IMR-90 (cell line): ENCODE measurements around the gene ZYX. TPM values are rescaled to one million over a fixed set of nuclear protein-coding genes. Genes with fewer than 3 reads are reported as not detected.
A peak's percentile ranks its signal among the peaks of the same experiment; 100 is the strongest.

Experiments
- ATAC-seq: fragments of 200-7000 bp; cut with Tn5 transposase; 2 replicates; pipeline ENCODE4 v1.9.1; 2020; ENCODE audit warnings: low read depth, mild to moderate bottlenecking, moderate library complexity
- BruUV-seq: library from RNA; stranded (reverse); fragments of 400-500 nt; replicated peaks from 2 replicates; lab custom pipeline; 2021; lab: Mats Ljungman, UMichigan
- CTCF ChIA-PET: fragments of 300-600 bp; formaldehyde crosslinking; extraction: SDS; loops from one replicate; lab custom pipeline; 2021; ENCODE audit warnings: antibody characterized with exemption; lab: Yijun Ruan, JAX
- POLR2A ChIA-PET: fragments of 300-600 bp; sonication (Branson Sonifier 250); formaldehyde crosslinking; loops from one replicate; lab custom pipeline; 2022; ENCODE audit warnings: antibody characterized with exemption; ENCODE audit not compliant: unreplicated experiment; lab: Charles Lee
- DNase-seq: peaks from one replicate; pipeline ENCODE4 v3.0.0; 2013
- H2AFZ ChIP-seq: replicated peaks from 2 replicates; pipeline ENCODE3; 2013; ENCODE audit warnings: low read length, mild to moderate bottlenecking; ENCODE audit not compliant: poor library complexity
- H2AK5ac ChIP-seq: 2 replicates; pipeline ENCODE4 v1.6.1; 2013; ENCODE audit warnings: low read depth, low read length, inconsistent platforms
- H2AK9ac ChIP-seq: replicated peaks from 2 replicates; pipeline ENCODE3; 2013; ENCODE audit warnings: mild to moderate bottlenecking, low read depth, low read length, moderate library complexity; ENCODE audit not compliant: poor library complexity
- H2BK120ac ChIP-seq: 2 replicates; pipeline ENCODE4 v1.6.1; 2013; ENCODE audit warnings: low read depth, low read length, inconsistent platforms
- H2BK15ac ChIP-seq: 3 replicates; pipeline ENCODE4 v1.6.1; 2013; ENCODE audit warnings: low read depth, low read length, inconsistent platforms
- H2BK20ac ChIP-seq: 2 replicates; pipeline ENCODE4 v1.6.1; 2013; ENCODE audit warnings: low read depth, mild to moderate bottlenecking, inconsistent platforms, low read length, moderate library complexity
- H2BK5ac ChIP-seq: 2 replicates; pipeline ENCODE4 v1.6.1; 2013; ENCODE audit warnings: mild to moderate bottlenecking, low read depth, low read length, inconsistent platforms; ENCODE audit not compliant: poor library complexity, severe bottlenecking
- H3K14ac ChIP-seq: replicated peaks from 2 replicates; pipeline ENCODE4 v1.6.1; 2013; ENCODE audit warnings: low read depth, low read length, inconsistent platforms
- H3K18ac ChIP-seq: 2 replicates; pipeline ENCODE4 v1.6.1; 2013; ENCODE audit warnings: low read depth, low read length, control low read depth
- H3K23ac ChIP-seq: 2 replicates; pipeline ENCODE4 v1.6.1; 2013; ENCODE audit warnings: low read depth, low read length, inconsistent platforms
- H3K27ac ChIP-seq: 2 replicates; pipeline ENCODE4 v1.5.1; 2013; ENCODE audit warnings: mild to moderate bottlenecking, control low read depth, low read length; ENCODE audit not compliant: insufficient read depth
- H3K27me3 ChIP-seq: 2 replicates; pipeline ENCODE4 v1.6.1; 2013; ENCODE audit warnings: low read length; ENCODE audit not compliant: control insufficient read depth, insufficient read depth
- H3K36me3 ChIP-seq: 2 replicates; pipeline ENCODE4 v1.6.1; 2013; ENCODE audit warnings: low read length, mixed read lengths; ENCODE audit not compliant: control insufficient read depth, insufficient read depth
- H3K4ac ChIP-seq: 2 replicates; pipeline ENCODE4 v1.6.1; 2013; ENCODE audit warnings: low read depth, low read length, inconsistent platforms
- H3K4me1 ChIP-seq: 2 replicates; pipeline ENCODE4 v1.6.1; 2013; ENCODE audit warnings: low read length, mixed read lengths; ENCODE audit not compliant: control insufficient read depth, insufficient read depth
- H3K4me2 ChIP-seq: 2 replicates; pipeline ENCODE4 v1.6.1; 2013; ENCODE audit warnings: low read depth, mild to moderate bottlenecking, control low read depth, low read length, moderate library complexity
- H3K4me3 ChIP-seq: 2 replicates; pipeline ENCODE4 v1.5.1; 2013; ENCODE audit warnings: low read depth, mild to moderate bottlenecking, control low read depth, low read length, moderate library complexity; ENCODE audit not compliant: insufficient read depth
- H3K56ac ChIP-seq: 2 replicates; pipeline ENCODE4 v1.6.1; 2013; ENCODE audit warnings: low read length, inconsistent platforms; ENCODE audit not compliant: insufficient read depth; ENCODE audit errors: extremely low read depth
- H3K79me1 ChIP-seq, 2 experiments: 2 replicates each; pipeline ENCODE4 v1.6.1; 2013; ENCODE audit warnings: low read length in 2 of 2, inconsistent platforms in 1 of 2, low read depth in 1 of 2
- H3K9ac ChIP-seq: 2 replicates; pipeline ENCODE4 v1.6.1; 2013; ENCODE audit warnings: low read depth, low read length, control low read depth
- H3K9me1 ChIP-seq: 2 replicates; pipeline ENCODE4 v1.6.1; 2013; ENCODE audit warnings: low read length, inconsistent platforms; ENCODE audit not compliant: insufficient read depth
- H3K9me3 ChIP-seq: 2 replicates; pipeline ENCODE4 v1.6.1; 2013; ENCODE audit warnings: low read length; ENCODE audit not compliant: control insufficient read depth, insufficient read depth
- H4K20me1 ChIP-seq: 2 replicates; pipeline ENCODE4 v1.6.1; 2013; ENCODE audit warnings: low read length, inconsistent platforms; ENCODE audit not compliant: insufficient read depth
- H4K5ac ChIP-seq: 2 replicates; pipeline ENCODE4 v1.6.1; 2013; ENCODE audit warnings: mild to moderate bottlenecking, low read depth, low read length, control low read depth
- H4K8ac ChIP-seq, 2 experiments: 2 replicates each; pipeline ENCODE4 v1.6.1; 2013; ENCODE audit warnings: low read depth in 2 of 2, low read length in 2 of 2, control low read depth in 1 of 2, inconsistent platforms in 1 of 2
- H4K91ac ChIP-seq: 2 replicates; pipeline ENCODE4 v1.6.1; 2013; ENCODE audit warnings: low read depth, low read length, inconsistent platforms; ENCODE audit not compliant: insufficient read depth
- BHLHE40 ChIP-seq: fragments of 150-350 bp; IDR thresholded peaks from 2 replicates; pipeline ENCODE4 v1.6.1; 2016; ENCODE audit warnings: mild to moderate bottlenecking, low read depth, low read length
- CHD1 ChIP-seq: IDR thresholded peaks from 2 replicates; pipeline ENCODE4 v1.6.1; 2012; ENCODE audit warnings: low read depth, low read length, improper control_type of control experiment
- MAFK ChIP-seq: IDR thresholded peaks from 2 replicates; pipeline ENCODE4 v1.6.1; 2012; ENCODE audit warnings: low read depth, low read length, improper control_type of control experiment
- MAZ ChIP-seq: IDR thresholded peaks from 2 replicates; pipeline ENCODE4 v1.6.1; 2012; ENCODE audit warnings: low read depth, mild to moderate bottlenecking, low read length, improper control_type of control experiment, moderate library complexity, borderline replicate concordance
- MXI1 ChIP-seq: IDR thresholded peaks from 2 replicates; pipeline ENCODE4 v1.6.1; 2012; ENCODE audit warnings: low read depth, mild to moderate bottlenecking, low read length, moderate library complexity, borderline replicate concordance
- NFE2L2 ChIP-seq: fragments of 150-350 bp; IDR thresholded peaks from 2 replicates; pipeline ENCODE4 v1.6.1; 2016; ENCODE audit warnings: low read depth, mild to moderate bottlenecking, low read length
- RAD21 ChIP-seq: IDR thresholded peaks from 2 replicates; pipeline ENCODE4 v1.6.1; 2012; ENCODE audit warnings: low read length, improper control_type of control experiment
- RFX5 ChIP-seq: IDR thresholded peaks from 2 replicates; pipeline ENCODE4 v1.8.0; 2012; ENCODE audit warnings: low read depth, mild to moderate bottlenecking, low read length, moderate library complexity
- WGBS, 2 experiments: methylation state at CpG; one replicate each; pipeline versions ENCODE4 v1.1.5 to v1.1.7; 2013; ENCODE audit warnings: missing lambda C conversion rate in 2 of 2; ENCODE audit not compliant: insufficient read length in 1 of 2; ENCODE audit errors: extremely low coverage in 2 of 2; 5-methylcytosine and 5-hydroxymethylcytosine counted together
- dilution Hi-C: fragments of 300-500 bp; cut with HindIII; formaldehyde crosslinking; loops from one replicate; pipeline ENCODE4 v1.14.3; 2018; ENCODE audit warnings: low sequenced_read_pairs; ENCODE audit not compliant: unreplicated experiment
- in situ Hi-C: fragments of 300-500 bp; cut with MboI; formaldehyde crosslinking; loops from 3 replicates; pipeline ENCODE4 v1.14.3; 2019; ENCODE audit warnings: low sequenced_read_pairs, inconsistent platforms, mixed read lengths
- intact Hi-C: fragments of 100-400 bp; cut with micrococcal nuclease; formaldehyde crosslinking; loops from 2 replicates; pipeline ENCODE4 v1.10.0; 2022
- polyA plus RNA-seq, 3 experiments: library from polyadenylated mRNA; depleted of rRNA; stranded (reverse); fragments of >200 nt; gene quantifications; 2 replicates each; pipeline ENCODE4 v1.2.3, GENCODE V29; 2012; ENCODE audit warnings: low replicate concordance in 1 of 3
- total RNA-seq: library from RNA; depleted of rRNA; stranded (reverse); fragments of >200 nt; gene quantifications from 2 replicates; pipeline ENCODE4 v1.2.3, GENCODE V29; 2012
- TF ChIP-seq, protein P1 (sequence below): fragments of 150-350 bp; IDR thresholded peaks from 2 replicates; pipeline ENCODE4 v1.6.1; 2017; ENCODE audit warnings: mild to moderate bottlenecking, antibody characterized with exemption, low read length, low read depth
- TF ChIP-seq, protein P2 (sequence below): conservative IDR thresholded peaks from 2 replicates; pipeline ENCODE4 v1.5.1; 2012; ENCODE audit warnings: mild to moderate bottlenecking, low read depth, low read length, improper control_type of control experiment

The ZYX gene
- total and polyA plus RNA-seq, 2 of the 4 experiments (the other 2 are of a cell fraction) = 22.6 to 334 TPM

DNA sequence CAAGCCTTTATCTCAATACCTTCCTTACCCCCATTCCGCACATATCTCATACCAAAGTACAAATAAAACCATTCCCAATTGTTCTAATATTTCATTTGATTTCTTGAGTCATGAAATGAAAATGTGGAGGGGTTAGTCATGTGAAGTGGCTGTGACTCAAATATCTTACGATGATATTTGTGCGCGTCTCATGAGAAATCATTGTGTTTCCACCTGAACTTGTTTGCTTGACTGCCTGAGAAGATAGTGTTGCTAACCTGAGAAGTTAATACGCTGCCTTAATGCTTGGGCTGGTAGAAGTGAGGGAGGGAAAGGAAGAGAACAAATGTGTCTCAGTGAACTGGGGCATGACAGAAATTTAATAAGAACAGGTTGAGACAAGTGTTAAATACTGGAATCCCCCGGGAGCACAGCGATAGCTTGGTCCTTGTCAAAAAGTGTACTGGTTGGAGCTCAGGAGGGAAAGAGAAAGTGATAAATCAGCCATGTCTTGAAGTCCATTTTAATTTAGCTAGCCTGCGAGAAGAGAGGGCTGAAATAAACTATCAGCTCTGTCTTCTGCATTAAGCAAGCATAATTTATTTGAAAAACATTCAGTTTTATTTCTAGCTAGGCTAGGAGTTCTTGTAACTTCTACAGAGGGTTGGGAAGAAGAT lies 34.7 kb downstream of the ZYX start:
- H2AK5ac ChIP-seq = no peak overlapping the region
- no peak overlapping the region for H4K5ac ChIP-seq
- in situ Hi-C loops = no loop called here
- TF ChIP-seq CHD1 = no peak
- TF ChIP-seq, protein P1, sequence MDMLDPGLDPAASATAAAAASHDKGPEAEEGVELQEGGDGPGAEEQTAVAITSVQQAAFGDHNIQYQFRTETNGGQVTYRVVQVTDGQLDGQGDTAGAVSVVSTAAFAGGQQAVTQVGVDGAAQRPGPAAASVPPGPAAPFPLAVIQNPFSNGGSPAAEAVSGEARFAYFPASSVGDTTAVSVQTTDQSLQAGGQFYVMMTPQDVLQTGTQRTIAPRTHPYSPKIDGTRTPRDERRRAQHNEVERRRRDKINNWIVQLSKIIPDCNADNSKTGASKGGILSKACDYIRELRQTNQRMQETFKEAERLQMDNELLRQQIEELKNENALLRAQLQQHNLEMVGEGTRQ = no peak
- TF ChIP-seq, protein P2, sequence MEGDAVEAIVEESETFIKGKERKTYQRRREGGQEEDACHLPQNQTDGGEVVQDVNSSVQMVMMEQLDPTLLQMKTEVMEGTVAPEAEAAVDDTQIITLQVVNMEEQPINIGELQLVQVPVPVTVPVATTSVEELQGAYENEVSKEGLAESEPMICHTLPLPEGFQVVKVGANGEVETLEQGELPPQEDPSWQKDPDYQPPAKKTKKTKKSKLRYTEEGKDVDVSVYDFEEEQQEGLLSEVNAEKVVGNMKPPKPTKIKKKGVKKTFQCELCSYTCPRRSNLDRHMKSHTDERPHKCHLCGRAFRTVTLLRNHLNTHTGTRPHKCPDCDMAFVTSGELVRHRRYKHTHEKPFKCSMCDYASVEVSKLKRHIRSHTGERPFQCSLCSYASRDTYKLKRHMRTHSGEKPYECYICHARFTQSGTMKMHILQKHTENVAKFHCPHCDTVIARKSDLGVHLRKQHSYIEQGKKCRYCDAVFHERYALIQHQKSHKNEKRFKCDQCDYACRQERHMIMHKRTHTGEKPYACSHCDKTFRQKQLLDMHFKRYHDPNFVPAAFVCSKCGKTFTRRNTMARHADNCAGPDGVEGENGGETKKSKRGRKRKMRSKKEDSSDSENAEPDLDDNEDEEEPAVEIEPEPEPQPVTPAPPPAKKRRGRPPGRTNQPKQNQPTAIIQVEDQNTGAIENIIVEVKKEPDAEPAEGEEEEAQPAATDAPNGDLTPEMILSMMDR = no peak
- TF ChIP-seq MAZ = no peak
- no peak for TF ChIP-seq MAFK
- TF ChIP-seq MXI1 = no peak
- TF ChIP-seq RAD21 = no peak
- TF ChIP-seq RFX5 = no peak
- TF ChIP-seq BHLHE40 = no peak
- TF ChIP-seq NFE2L2 = no peak
- H3K14ac ChIP-seq = no peak overlapping the region
- ChIA-PET CTCF (interaction anchor here (1.2 to 3.7 kb wide), 4 partner anchors 9 to 176 kb away, joined by 3 to 24 read pairs (median 7); no protein-coding TSS in a partner anchor), POLR2A (no interaction called here)
- ATAC-seq (no peak), DNase-seq (peak; percentile 56)
- no peak overlapping the region for H3K4me3 ChIP-seq
- peaks cover 4% of the 10 kb centered on the region for H3K4me1 ChIP-seq
- no peak overlapping the region for H2BK20ac ChIP-seq
- no peak overlapping the region for H2AFZ ChIP-seq
- no peak overlapping the region for H2BK120ac ChIP-seq
- H3K18ac ChIP-seq = no peak overlapping the region
- no peak overlapping the region for H3K4ac ChIP-seq
- H3K4me2 ChIP-seq = no peak overlapping the region
- H3K79me1 ChIP-seq = no peaks in the 10 kb centered on the region
- BruUV-seq = no TSS peak
- dilution Hi-C loops = no loop called here
- H4K20me1 ChIP-seq = no peaks in the 10 kb centered on the region
- H4K91ac ChIP-seq = no peak overlapping the region
- no peak overlapping the region for H2BK15ac ChIP-seq
- H2BK5ac ChIP-seq = no peak overlapping the region
- no peak overlapping the region for H4K8ac ChIP-seq
- intact Hi-C loops = loop anchor here (2.0 to 5.0 kb wide), 2 partner anchors 175 to 409 kb away; no protein-coding TSS in a partner anchor
- no peak overlapping the region for H2AK9ac ChIP-seq
- H3K9me3 ChIP-seq = no peaks in the 10 kb centered on the region
- H3K56ac ChIP-seq = no peak overlapping the region
- H3K9me1 ChIP-seq = no peaks in the 10 kb centered on the region; the same call in 1 of the 2 replicates
- 81 to 100% methylated on average over 1 to 5 of the region's 8 CpGs for WGBS, 2 experiments
- H3K27me3 ChIP-seq = no peaks in the 10 kb centered on the region
- no peak overlapping the region for H3K9ac ChIP-seq
- no peak overlapping the region for H3K23ac ChIP-seq
- no peak overlapping the region for H3K27ac ChIP-seq
- no peaks in the 10 kb centered on the region for H3K36me3 ChIP-seq
